ENCODE results near the gene TPH2.

DNA sequence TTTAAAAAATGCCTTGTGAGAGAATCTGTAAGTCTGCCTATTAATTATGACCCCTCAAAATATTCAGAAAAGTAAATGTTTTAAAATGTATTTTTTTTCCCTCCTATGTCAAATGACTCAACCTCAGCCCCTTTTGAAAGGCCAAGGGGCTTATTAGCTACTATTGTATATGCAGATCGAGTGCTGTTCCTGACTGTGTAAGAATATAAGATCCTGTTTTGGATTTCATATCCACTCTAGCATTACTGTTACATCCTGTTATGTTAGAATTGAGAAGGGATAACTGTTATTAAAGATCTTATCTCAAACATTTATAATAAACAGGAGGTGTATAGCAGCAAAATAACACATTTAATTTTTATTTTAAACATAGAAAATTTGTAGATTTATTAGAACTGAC is 46.6 kb upstream of the TPH2 start:
- no peak for TF ChIP-seq POLR2AphosphoS5 (IDR thresholded peaks at IDR 0.05; ENCODE audit: low read depth, low read length)
- TF ChIP-seq TAF1 (IDR thresholded peaks at IDR 0.05; ENCODE audit: low read depth, low read length) = no peak

Measured in GM12891 (cell line).